NCI-H2196 (cell line): ENCODE data around the gene MAGI2.
"Not testable (repeated sequence)": the region's sequence is repeated elsewhere in the genome, so short reads cannot be mapped to it uniquely, and the experiment has no call there.

ENCODE experiments used
- DNase-seq: peaks from one replicate; lab custom pipeline; 2025; ENCODE audit not compliant: unreplicated experiment; lab: John Stamatoyannopoulos, UW

Gene MAGI2

GRCh38 chr7:78514634-78515033 lies 938.8 kb downstream of the MAGI2 start:
- DNase-seq: no peak

- no peak for DNase-seq
Measured at GRCh38 chr7:78510580-78511188, 942.8 kb downstream of the MAGI2 start.

GRCh38 chr7:78503301-78503700 lies 950.2 kb downstream of the MAGI2 start:
- not testable (repeated sequence) for DNase-seq

- DNase-seq: no peak
Measured at GRCh38 chr7:78501064-78501463, 952.4 kb downstream of the MAGI2 start.

- DNase-seq: no peak
Measured at GRCh38 chr7:78499971-78500370, 953.5 kb downstream of the MAGI2 start.

GRCh38 chr7:78499283-78499682 lies 954.2 kb downstream of the MAGI2 start:
- DNase-seq: no peak

GRCh38 chr7:78497728-78498427 lies 955.6 kb downstream of the MAGI2 start:
- no peak for DNase-seq

- no peak for DNase-seq
Measured at GRCh38 chr7:78496096-78496630, 957.3 kb downstream of the MAGI2 start.

- no peak for DNase-seq
Measured at GRCh38 chr7:78493401-78493800, 960.1 kb downstream of the MAGI2 start.

- no peak for DNase-seq
Measured at GRCh38 chr7:78492146-78492545, 961.3 kb downstream of the MAGI2 start.

GRCh38 chr7:78490524-78490923 lies 962.9 kb downstream of the MAGI2 start:
- DNase-seq: no peak

- no peak for DNase-seq
Measured at GRCh38 chr7:78489476-78490240, 963.8 kb downstream of the MAGI2 start.

GRCh38 chr7:78487464-78487863 lies 966.0 kb downstream of the MAGI2 start:
- DNase-seq: no peak

- DNase-seq: no peak
Measured at GRCh38 chr7:78479348-78479747, 974.1 kb downstream of the MAGI2 start.

- no peak for DNase-seq
Measured at GRCh38 chr7:78476851-78477405, 976.5 kb downstream of the MAGI2 start.

- no peak for DNase-seq
Measured at GRCh38 chr7:78473571-78474301, 979.7 kb downstream of the MAGI2 start.

GRCh38 chr7:78473021-78473420 lies 980.4 kb downstream of the MAGI2 start:
- DNase-seq: no peak

- DNase-seq: no peak
Measured at GRCh38 chr7:78472519-78472918, 980.9 kb downstream of the MAGI2 start.

- DNase-seq: no peak
Measured at GRCh38 chr7:78465894-78466293, 987.6 kb downstream of the MAGI2 start.

- DNase-seq: no peak
Measured at GRCh38 chr7:78463039-78463438, 990.4 kb downstream of the MAGI2 start.

- DNase-seq: no peak
Measured at GRCh38 chr7:78450706-78451105, 1002.8 kb downstream of the MAGI2 start.
